Kidney capillary endothelial cell (primary cell): ENCODE results near the gene GNB2.
"Not testable (repeated sequence)": the region's sequence is repeated elsewhere in the genome, so short reads cannot be mapped to it uniquely, and the experiment has no call there.

Source experiments
- DNase-seq: peaks from one replicate; pipeline ENCODE4 v3.0.0-alpha.2; 2018; ENCODE audit warnings: low spot score

The GNB2 gene

GRCh38 chr7:100673302-100673941 is at the start of gene GNB2:
Gene GNB2, plus strand, starts transcription at chr7:100673740. Its CDS starts 2,526 bp downstream, at chr7:100676266.
- peak; percentile 97 for DNase-seq

- no peak for DNase-seq
These were observed 49.4 kb upstream of the GNB2 start for GRCh38 chr7:100623951-100624824.

- DNase-seq, result no peak
These were observed 47.5 kb upstream of the GNB2 start for GRCh38 chr7:100626055-100626454.

GRCh38 chr7:100626530-100627237 is 46.9 kb upstream of the GNB2 start:
- DNase-seq, result peak; percentile 60

GRCh38 chr7:100627238-100627549 is 46.3 kb upstream of the GNB2 start:
- no peak for DNase-seq

GRCh38 chr7:100629117-100629716 is 44.3 kb upstream of the GNB2 start:
- no peak for DNase-seq

GRCh38 chr7:100630066-100630465 is 43.5 kb upstream of the GNB2 start:
- DNase-seq, result no peak

GRCh38 chr7:100632951-100633717 is 40.4 kb upstream of the GNB2 start:
- DNase-seq, result no peak

GRCh38 chr7:100639995-100640516 is 33.5 kb upstream of the GNB2 start:
- DNase-seq, result no peak

- DNase-seq, result no peak
These were observed 32.8 kb upstream of the GNB2 start for GRCh38 chr7:100640517-100641440.

GRCh38 chr7:100641463-100641859 is 32.1 kb upstream of the GNB2 start, which contains the start of gene TFR2:
Gene TFR2, minus strand, starts transcription at chr7:100641552. Its CDS starts 43 bp downstream, at chr7:100641509.
- DNase-seq, result no peak

- no peak for DNase-seq
These were observed 31.5 kb upstream of the GNB2 start for GRCh38 chr7:100641860-100642533.

GRCh38 chr7:100642534-100642907 is 31.0 kb upstream of the GNB2 start:
- no peak for DNase-seq

GRCh38 chr7:100649826-100650565 is 23.5 kb upstream of the GNB2 start:
- no peak for DNase-seq

GRCh38 chr7:100654908-100655831 is 18.4 kb upstream of the GNB2 start:
- no peak for DNase-seq

GRCh38 chr7:100655908-100656674 is 17.4 kb upstream of the GNB2 start, which contains the start of gene ACTL6B:
Gene ACTL6B, minus strand, starts transcription at chr7:100656448. Its CDS starts 94 bp downstream, at chr7:100656354.
- DNase-seq, result peak; percentile 48

- not testable (repeated sequence) for DNase-seq
These were observed 11.3 kb upstream of the GNB2 start for GRCh38 chr7:100662194-100662776.
